Measurements from ENCODE around the gene GLT1D1.

The GLT1D1 gene

DNA sequence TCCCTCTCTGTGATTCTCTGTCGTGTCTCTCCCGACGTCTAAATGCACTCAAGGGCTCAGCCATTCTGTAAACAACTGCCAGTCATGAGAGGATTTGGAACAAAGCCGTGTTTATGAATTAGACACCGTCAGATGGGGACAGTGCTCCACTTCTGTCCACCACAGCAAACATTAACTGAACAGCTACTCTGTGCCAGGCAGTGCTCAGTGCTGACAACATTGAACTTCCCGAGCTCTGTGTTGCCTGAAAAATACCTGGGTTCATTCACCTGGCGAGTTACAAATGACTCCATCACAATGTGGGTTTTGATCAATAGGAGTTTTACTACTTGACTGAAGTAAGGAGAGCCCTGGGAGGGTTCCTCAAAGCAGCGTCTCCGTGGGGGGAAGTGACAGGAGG lies 139.3 kb downstream of the GLT1D1 start:
- no peak overlapping the region for H3K4me3 ChIP-seq (ENCODE audit: low read depth, low read length)
- TF ChIP-seq, protein P1, sequence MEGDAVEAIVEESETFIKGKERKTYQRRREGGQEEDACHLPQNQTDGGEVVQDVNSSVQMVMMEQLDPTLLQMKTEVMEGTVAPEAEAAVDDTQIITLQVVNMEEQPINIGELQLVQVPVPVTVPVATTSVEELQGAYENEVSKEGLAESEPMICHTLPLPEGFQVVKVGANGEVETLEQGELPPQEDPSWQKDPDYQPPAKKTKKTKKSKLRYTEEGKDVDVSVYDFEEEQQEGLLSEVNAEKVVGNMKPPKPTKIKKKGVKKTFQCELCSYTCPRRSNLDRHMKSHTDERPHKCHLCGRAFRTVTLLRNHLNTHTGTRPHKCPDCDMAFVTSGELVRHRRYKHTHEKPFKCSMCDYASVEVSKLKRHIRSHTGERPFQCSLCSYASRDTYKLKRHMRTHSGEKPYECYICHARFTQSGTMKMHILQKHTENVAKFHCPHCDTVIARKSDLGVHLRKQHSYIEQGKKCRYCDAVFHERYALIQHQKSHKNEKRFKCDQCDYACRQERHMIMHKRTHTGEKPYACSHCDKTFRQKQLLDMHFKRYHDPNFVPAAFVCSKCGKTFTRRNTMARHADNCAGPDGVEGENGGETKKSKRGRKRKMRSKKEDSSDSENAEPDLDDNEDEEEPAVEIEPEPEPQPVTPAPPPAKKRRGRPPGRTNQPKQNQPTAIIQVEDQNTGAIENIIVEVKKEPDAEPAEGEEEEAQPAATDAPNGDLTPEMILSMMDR (conservative IDR thresholded peaks at IDR 0.05; ENCODE audit: low read depth, low read length), result no peak
- no peak for DNase-seq (ENCODE audit: low read depth)

DNA sequence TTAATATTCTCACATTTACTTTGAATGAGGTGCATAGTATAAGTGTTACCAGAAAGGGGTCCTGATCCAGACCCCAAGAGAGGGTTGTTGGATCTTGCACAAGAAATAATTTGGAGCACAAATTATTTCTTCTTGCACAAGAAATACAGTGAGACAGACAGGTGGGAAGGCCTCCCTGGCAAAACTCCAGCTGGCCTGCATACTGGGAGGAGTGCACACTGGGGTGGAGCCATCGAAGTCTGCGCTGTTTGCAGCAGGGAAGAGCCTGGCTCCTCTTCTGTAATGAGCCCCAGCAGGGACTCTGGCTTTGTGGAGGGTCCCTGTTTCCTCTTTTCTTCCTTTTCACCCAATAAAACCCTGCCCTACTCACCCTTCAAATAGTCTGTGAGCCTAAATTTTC lies 141.6 kb downstream of the GLT1D1 start:
- no peak overlapping the region for H3K4me3 ChIP-seq (ENCODE audit: low read depth, low read length)
- TF ChIP-seq, protein P1 (conservative IDR thresholded peaks at IDR 0.05; ENCODE audit: low read depth, low read length), result no peak
- DNase-seq (ENCODE audit: low read depth), result no peak

DNA sequence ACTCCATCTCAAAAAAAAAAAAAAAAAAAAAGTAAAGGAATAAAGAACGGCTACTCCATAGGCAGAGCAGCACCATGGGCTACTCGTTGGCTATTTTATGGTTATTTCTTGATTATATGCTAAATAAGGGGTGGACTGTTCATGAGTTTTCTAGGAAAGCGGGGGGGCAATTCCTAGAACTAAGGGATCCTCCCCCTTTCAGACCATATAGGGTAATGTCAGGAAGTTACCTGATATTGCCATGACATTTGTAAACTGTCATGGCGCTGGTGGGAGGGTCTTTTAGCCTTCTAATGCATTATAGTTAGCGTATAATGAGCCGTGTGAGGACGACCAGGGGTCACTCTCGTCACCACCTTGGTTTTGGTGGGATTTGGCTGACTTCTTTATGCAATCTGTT lies 142.3 kb downstream of the GLT1D1 start:
- DNase-seq (ENCODE audit: low read depth), result no peak
- no peak overlapping the region for H3K4me3 ChIP-seq (ENCODE audit: low read depth, low read length)
- TF ChIP-seq, protein P1 (conservative IDR thresholded peaks at IDR 0.05; ENCODE audit: low read depth, low read length), result no peak

DNA sequence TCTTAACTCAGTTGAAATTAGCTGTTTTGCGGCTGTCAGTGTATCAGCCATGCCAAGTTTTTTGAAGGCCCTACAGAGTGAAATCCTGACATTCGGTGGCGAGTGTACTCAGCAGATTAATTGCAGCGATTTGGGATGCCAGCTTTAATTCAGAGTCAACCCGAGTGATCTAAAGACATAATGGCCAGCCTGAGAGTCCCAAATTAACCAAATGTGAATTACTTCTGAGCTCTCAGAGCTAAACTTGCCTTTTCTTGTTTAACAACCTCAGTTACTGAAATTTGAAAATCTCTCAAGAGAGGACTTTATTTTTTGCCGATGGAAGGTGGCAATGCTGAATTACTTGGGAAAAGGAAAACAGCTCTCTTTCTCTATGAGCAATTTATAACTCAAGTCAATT lies 148.5 kb downstream of the GLT1D1 start:
- H3K4me3 ChIP-seq (ENCODE audit: low read depth, low read length), result no peak overlapping the region
- no peak for DNase-seq (ENCODE audit: low read depth)
- TF ChIP-seq, protein P1 (conservative IDR thresholded peaks at IDR 0.05; ENCODE audit: low read depth, low read length), result no peak

DNA sequence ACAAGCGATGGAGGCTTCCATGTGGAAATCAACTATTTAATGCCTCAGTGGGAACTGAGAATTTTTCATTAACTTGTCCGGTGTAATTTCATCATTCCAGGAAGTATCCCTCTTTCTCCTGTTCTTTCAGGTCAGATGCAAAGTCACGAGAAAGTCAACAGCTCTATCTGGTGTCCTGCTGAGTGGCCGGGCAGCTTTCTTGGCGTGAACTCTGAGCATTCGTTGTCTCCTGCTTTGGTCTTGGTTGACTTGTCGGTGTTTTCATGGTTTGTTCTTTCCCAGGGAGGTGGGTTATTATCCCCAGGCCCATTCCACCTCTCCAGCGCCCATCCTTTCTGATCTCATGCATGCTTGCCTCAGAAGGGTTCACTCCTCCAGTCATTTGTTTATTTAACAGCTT lies 149.1 kb downstream of the GLT1D1 start:
- DNase-seq (ENCODE audit: low read depth), result no peak
- no peak overlapping the region for H3K4me3 ChIP-seq (ENCODE audit: low read depth, low read length)
- TF ChIP-seq, protein P1 (conservative IDR thresholded peaks at IDR 0.05; ENCODE audit: low read depth, low read length), result no peak

DNA sequence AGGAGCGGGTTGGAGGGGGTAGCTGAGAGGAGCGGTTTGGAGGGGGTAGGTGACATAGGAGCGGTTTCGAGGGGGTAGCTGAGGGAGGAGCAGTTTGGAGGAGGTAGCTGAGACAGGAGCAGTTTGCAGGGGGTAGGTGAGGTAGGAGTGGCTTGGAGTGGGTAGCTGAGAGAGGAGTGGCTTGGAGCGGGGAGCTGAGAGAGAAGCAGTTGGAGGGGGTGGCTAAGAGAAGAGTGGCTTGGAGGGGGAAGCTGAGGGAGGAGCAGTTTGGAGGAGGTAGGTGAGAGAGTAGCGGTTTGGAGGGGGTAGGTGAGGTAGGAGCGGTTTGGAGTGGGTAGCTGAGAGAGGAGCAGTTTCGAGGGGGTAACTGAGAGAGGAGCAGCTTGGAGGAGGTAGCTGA lies 152.1 kb downstream of the GLT1D1 start:
- TF ChIP-seq, protein P1 (conservative IDR thresholded peaks at IDR 0.05; ENCODE audit: low read depth, low read length), result no peak
- no peak overlapping the region for H3K4me3 ChIP-seq (ENCODE audit: low read depth, low read length)
- no peak for DNase-seq (ENCODE audit: low read depth)

DNA sequence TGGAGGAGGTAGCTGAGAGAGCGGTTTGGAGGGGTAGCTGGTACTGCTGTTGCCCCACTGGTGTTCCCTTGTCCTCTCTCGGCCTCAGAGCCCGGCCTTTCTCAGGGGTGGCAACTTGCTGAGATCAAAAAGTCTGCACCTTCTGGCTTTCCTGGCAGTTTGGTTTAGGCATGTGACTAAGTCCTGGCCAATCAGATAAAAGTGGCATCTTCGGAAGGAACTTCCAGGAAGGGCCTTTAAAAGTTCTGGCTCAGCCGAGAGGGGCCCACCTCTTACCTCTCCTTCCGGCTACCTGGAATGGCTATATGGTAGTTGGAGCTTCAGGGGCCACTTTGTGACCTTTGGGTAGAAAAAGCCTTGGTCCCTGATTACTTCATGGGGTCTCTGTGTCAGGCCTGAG lies 152.6 kb downstream of the GLT1D1 start:
- TF ChIP-seq, protein P1 (conservative IDR thresholded peaks at IDR 0.05; ENCODE audit: low read depth, low read length), result no peak
- DNase-seq (ENCODE audit: low read depth), result no peak
- no peak overlapping the region for H3K4me3 ChIP-seq (ENCODE audit: low read depth, low read length)
